HG03175 (cell line): ENCODE data around the gene CD151.
A peak's percentile ranks its signal among the peaks of the same experiment; 100 is the strongest.

Source experiments
- ATAC-seq: cut with Tn5 transposase; IDR thresholded peaks from one replicate; pipeline ENCODE4 v1.9.1; 2021; ENCODE audit warnings: mild to moderate bottlenecking, moderate library complexity; ENCODE audit not compliant: unreplicated experiment

Gene CD151

DNA sequence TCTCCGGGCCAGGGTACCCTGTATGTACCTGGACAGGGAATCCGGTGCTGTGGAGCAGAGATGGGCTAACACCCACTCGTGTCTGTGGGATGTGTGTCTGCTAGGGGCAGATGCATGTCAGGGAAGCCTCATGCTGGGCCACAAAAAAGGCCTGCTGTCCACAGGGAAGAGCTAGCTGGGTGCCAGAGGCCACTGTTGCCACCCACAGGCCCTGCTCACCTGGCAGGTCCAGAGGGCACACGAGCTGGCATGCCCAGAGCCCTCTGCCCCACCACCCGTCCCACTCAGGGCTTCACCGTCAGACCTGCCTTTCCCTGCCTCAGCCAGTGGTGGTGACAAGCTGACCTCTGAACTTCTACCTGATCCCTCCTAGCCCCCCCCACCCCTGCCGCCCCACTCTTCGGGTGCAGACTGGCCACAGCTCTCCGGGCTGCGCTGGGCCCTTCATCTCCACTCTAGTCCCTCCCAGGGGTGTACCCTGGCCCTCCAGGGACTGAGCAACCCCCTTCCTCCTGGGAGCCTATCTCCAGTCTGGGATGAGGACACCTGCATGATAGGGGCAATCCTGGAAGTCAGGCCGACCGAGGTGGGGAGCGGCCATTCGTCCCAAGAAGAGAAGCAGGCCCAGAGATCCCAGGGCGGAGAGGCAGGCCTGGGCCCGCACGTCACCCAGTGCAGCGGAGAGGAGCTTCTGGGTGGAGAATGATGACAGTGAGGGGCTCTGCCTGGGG lies 36.0 kb upstream of the CD151 start:
- ATAC-seq: no peak

GRCh38 chr11:797296-798092 lies 35.3 kb upstream of the CD151 start:
- peak; percentile 44 for ATAC-seq

DNA sequence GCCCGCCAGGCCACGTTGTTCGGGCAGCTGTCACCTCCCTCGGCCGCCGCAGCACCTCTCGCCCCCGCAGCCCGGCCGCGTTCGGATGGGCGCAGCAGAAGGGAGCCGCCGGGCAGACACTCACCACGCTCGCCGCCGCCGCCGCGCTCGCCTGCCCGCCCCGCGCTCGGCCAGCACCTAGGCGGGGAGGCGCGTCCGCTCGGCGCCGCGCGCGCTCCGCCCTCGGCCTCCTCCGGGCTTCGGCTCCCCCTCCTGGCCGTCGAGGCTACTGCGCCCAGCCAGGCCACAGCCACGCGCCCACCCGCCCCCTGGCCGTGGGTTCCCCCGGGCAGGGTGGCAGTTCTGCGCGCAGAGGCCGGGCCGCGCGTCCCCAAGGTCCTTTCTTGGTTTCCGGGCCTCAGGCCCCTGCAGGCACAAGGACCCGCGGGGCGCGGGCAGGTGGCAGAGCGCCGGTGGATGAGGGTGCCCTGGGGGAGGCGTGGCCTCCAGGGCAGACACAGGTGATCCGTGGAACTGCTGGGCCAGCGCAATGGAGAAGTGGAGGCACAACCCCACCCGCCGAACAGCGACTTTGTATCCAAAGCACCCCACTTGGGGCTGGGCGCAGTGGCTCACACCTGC lies 34.5 kb upstream of the CD151 start, which contains the start of gene SLC25A22:
Gene SLC25A22 (minus strand): TSS at position 189 of the 621 bp plus-strand sequence. CDS start 3,275 bp downstream, outside the sequence.
- peak; percentile 60 for ATAC-seq

DNA sequence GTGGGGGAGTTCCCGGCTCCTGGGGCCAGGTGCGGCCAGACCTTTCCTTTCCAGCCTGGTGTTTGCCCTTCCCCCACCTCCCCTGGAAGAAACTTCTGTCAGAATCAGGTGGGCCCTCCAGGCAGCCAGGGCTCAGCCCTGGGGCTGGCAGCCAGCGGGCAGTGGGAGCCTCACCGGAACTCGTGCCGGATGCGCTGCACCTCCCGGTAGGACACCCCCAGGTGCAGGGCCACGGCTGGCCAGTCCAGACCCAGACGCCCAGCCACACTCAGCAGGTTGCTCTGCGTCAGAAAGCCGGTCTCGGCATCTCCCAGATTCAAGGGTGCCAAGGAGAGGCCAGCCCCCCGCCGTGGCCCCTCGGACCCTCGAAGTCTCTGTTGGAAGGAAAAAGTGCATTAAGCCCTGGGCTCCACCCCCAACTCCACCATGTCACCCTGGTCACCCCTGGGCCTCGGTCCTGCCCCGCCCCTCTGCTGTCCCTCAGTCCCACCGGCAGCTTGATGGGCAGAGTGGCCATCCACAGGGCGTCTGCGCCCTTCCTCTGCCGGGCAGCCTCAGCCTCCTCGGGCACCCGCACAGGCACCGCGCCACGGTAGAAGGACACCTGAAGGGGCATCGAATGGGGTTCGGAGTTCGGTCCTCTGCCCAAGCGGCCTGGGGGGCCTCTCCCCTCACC lies 33.0 kb upstream of the CD151 start:
- no peak for ATAC-seq

DNA sequence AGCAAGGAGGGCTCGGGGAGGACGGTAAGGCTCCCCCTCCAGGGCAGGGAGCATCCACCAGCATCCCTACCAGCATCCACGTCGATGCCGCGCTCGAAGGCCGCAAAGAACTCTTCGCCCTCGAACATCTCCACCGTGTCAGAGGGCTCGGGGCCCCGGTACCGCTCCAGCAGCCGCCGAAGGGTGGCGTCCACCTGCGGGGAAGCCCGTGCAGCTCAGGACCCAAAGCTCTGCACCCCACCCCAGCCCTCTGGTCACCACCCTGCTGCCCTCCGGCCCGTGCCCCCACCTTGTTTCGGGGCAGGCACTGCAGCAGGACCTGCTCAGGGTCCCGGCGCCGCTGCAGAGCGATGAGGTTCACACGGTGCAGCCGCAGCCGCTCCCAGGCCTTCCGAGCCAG lies 32.3 kb upstream of the CD151 start:
- no peak for ATAC-seq

DNA sequence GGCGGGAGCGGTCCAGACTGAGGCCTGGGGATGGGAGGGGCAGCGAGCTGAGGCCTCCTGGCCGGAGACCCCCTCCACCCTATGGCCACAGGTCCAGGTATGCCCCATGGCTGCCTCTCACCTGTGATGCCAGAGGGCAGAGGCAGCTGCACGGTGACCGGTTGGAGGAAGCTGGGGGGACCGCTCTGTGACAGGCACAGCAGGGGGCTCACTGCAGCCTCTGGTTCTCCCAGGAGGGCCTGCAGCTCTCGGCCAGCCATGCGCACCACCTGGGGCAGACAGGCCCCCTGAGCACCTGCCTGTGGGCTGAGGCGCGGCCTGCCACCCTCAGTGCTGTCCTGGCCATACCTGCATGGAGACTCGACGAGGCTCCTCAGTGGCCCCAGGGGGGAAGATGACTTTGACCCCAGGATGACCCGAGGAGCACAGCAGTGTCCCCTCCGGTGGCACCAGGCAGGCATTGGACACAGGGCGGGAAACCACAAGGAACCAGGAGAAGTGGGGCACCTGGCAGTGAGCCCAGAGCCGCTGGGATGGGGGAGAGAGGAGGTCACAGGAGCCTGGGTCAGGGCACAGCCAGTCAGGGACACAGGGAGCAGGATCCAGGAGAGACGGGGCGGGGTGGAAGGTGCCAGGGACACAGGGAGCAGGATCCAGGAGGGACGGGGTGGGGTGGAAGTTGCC lies 31.5 kb upstream of the CD151 start:
- no peak for ATAC-seq

GRCh38 chr11:802018-802617 lies 30.6 kb upstream of the CD151 start:
- ATAC-seq: no peak

GRCh38 chr11:802693-803466 lies 29.9 kb upstream of the CD151 start:
- no peak for ATAC-seq

DNA sequence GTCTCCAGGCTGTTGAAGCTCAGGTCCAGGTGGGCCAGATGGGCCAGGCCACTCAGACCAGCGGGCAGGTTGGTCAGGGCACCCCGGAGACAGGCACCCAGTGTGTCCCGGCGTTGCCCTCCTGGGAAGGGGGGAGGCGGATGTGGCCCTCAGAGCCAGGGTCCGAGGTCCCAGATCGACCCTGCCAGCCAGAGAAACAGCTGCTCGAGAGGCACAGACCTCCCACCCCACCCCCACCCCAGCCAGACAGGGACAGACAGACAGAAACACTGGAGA lies 29.3 kb upstream of the CD151 start:
- ATAC-seq: no peak

GRCh38 chr11:803770-804598 lies 28.8 kb upstream of the CD151 start:
- no peak for ATAC-seq

- no peak for ATAC-seq
Measured at GRCh38 chr11:804599-804964, 28.2 kb upstream of the CD151 start.

GRCh38 chr11:808427-809286 lies 24.1 kb upstream of the CD151 start:
- peak; percentile 1 for ATAC-seq

DNA sequence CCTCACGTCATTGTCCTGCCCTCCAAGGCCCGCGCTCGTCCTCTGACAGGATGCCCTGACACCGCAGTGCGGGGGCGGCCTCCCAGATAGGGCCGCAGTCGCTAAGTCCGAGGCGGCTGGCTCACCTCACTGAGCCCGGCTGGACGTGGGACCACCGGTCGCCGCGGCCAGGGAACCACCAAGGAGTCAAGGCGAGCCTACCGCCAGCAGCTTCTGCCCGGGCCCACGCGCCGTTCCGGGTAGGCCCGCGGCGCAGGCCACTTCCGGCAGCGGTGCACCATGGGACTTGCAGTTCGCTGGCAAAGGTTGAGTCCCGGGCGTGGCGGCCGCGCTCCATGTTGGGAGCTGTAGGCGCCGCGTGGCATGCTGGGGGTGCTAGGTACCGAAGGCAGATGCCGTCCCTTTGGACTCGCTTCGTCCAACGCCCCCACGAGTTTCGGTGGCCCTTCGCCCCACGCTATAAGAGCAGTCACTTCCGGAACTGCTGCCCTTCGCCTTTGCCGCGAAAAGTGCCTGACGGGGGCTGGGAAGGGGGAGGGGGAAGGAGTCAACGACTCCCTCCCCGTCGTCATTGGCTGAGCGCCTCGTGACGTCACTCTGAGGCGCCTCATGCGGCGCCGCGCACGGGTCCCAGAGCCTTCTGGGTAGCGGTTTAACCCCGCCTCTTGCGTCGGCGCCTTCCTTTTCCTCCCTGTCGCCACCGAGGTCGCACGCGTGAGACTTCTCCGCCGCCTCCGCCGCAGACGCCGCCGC lies 23.3 kb upstream of the CD151 start, which contains the start of gene RPLP2:
Gene RPLP2 (plus strand): TSS at position 681 of the 753 bp plus-strand sequence. CDS start 268 bp downstream, outside the sequence.
- ATAC-seq: peak; percentile 72

- no peak for ATAC-seq
Measured at GRCh38 chr11:810040-810567, 22.6 kb upstream of the CD151 start.

DNA sequence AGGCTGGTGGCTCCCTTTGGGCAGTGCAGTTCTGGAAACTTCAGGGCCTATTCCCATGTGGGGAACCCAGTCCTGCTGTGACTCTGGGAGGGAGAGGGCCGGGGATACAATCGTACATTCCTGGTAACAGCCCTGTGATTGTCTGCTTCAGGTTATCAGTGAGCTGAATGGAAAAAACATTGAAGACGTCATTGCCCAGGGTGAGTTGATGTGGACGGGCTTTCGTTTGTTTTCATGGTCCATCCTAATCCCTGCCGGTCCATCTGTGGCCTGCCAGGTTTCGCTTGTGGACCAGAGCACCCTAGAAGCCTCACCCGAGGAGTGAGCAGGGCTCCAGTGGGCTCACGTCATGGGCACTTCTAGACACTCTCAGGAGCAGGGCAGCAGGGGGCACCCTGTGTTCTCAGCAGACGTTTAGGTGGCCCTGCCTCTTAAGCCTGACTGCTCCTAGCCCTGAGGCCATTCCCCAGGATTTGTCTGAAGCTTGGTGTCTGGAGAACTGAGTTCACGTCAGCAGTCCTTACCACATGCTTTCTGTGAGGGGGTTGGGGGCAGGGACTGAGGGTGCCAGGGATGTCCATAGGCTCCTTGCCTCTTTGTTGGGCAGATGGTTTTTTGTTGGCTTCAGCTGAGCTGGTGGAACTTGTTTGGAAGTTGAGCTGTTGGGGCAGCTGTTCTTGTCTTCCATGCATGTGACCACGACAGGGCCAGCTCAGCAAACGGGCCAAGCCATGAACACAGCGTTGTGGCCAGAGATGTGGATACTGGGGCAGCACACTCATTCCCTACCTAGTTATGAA lies 21.1 kb upstream of the CD151 start:
- ATAC-seq: no peak

GRCh38 chr11:812390-812789 lies 20.4 kb upstream of the CD151 start:
- no peak for ATAC-seq
